ENCODE measurements around the gene TMEM8B. TPM values are rescaled to one million over a fixed set of nuclear protein-coding genes. Genes with fewer than 3 reads are reported as not detected.

TMEM8B gene
- 1 to 10 TPM; 5.9 to 6.0 TPM for total RNA-seq

GRCh38 chr9:35829084-35829763 is at the start of gene TMEM8B:
TSS of gene TMEM8B (plus strand) at chr9:35829228. CDS start at chr9:35829448, 220 bp downstream.
- no peaks in the 10 kb centered on the region for H3K36me3 Mint-ChIP-seq
- H3K27me3 Mint-ChIP-seq, result no peaks in the 10 kb centered on the region
- intact Hi-C loops (cut with micrococcal nuclease), result loop anchor here (1.0 to 2.0 kb wide), 3 partner anchors 16 to 225 kb away; partner anchors contain the start of genes CREB3 and TLN1
- peak within 1 kb of the TSS; percentile 91 for H3K4me3 Mint-ChIP-seq
- H3K4me1 Mint-ChIP-seq (ENCODE audit: low read depth), result peaks cover 23% of the 10 kb centered on the region
- POLR2A ChIA-PET, result interaction anchor here (1.0 kb wide), 1 partner anchor 15 kb away, joined by 7 read pairs; the partner anchor contains the start of gene HINT2
- no peaks in the 10 kb centered on the region for H3K9me3 Mint-ChIP-seq
- CTCF ChIA-PET, result interaction anchor here (0.8 to 2.6 kb wide), 5 partner anchors 15 to 74 kb away, joined by 3 to 11 read pairs (median 4); partner anchors contain the start of gene HINT2
- H3K27ac Mint-ChIP-seq, result peak within 1 kb of the TSS; percentile 60
- peak; percentile 96 for DNase-seq

GRCh38 chr9:35781066-35781465 is 48.0 kb upstream of the TMEM8B start:
- ChIA-PET CTCF (interaction anchor here (1.2 to 2.5 kb wide), 3 partner anchors 9 to 101 kb away, joined by 3 to 8 read pairs (median 7); no protein-coding TSS in a partner anchor), POLR2A (no interaction called here)
- H3K27ac Mint-ChIP-seq, result no peak overlapping the region
- H3K4me1 Mint-ChIP-seq (ENCODE audit: low read depth), result no peaks in the 10 kb centered on the region
- no peak overlapping the region for H3K4me3 Mint-ChIP-seq
- H3K36me3 Mint-ChIP-seq, result peaks cover 10% of the 10 kb centered on the region
- H3K27me3 Mint-ChIP-seq, result no peaks in the 10 kb centered on the region
- intact Hi-C loops (cut with micrococcal nuclease), result no loop called here
- no peaks in the 10 kb centered on the region for H3K9me3 Mint-ChIP-seq
- DNase-seq, result no peak

- ChIA-PET POLR2A (no interaction called here), CTCF (interaction anchor here (1.2 to 2.5 kb wide), 2 partner anchors 22 to 99 kb away, joined by 3 to 7 read pairs; no protein-coding TSS in a partner anchor)
- DNase-seq, result no peak
- Mint-ChIP-seq H3K36me3 (peaks cover 10% of the 10 kb centered on the region), H3K27ac (no peak overlapping the region), H3K27me3 (no peaks in the 10 kb centered on the region), H3K4me3 (no peak overlapping the region), H3K4me1 (ENCODE audit: low read depth) (no peaks in the 10 kb centered on the region), H3K9me3 (no peaks in the 10 kb centered on the region)
- intact Hi-C loops (cut with micrococcal nuclease), result no loop called here
These were observed 45.6 kb upstream of the TMEM8B start for GRCh38 chr9:35783418-35783817.

- no peaks in the 10 kb centered on the region for H3K27me3 Mint-ChIP-seq
- intact Hi-C loops (cut with micrococcal nuclease), result no loop called here
- no peak for DNase-seq
- POLR2A ChIA-PET, result no interaction called here
- H3K36me3 Mint-ChIP-seq, result no peaks in the 10 kb centered on the region
- H3K27ac Mint-ChIP-seq, result no peak overlapping the region
- CTCF ChIA-PET, result interaction anchor here (0.5 to 3.1 kb wide), 46 partner anchors 8 to 389 kb away, joined by 3 to 66 read pairs (median 5); partner anchors contain the start of genes FAM221B, HINT2, SPAG8 and TMEM8B
- H3K9me3 Mint-ChIP-seq, result no peaks in the 10 kb centered on the region
- H3K4me1 Mint-ChIP-seq (ENCODE audit: low read depth), result peaks cover 5% of the 10 kb centered on the region
- no peak overlapping the region for H3K4me3 Mint-ChIP-seq
These were observed 39.5 kb upstream of the TMEM8B start for GRCh38 chr9:35789541-35789940.

- Mint-ChIP-seq H3K27me3 (no peaks in the 10 kb centered on the region), H3K27ac (no peak overlapping the region), H3K36me3 (no peaks in the 10 kb centered on the region), H3K9me3 (no peaks in the 10 kb centered on the region), H3K4me3 (no peak overlapping the region), H3K4me1 (ENCODE audit: low read depth) (peaks cover 5% of the 10 kb centered on the region)
- no peak for DNase-seq
- POLR2A ChIA-PET, result no interaction called here
- intact Hi-C loops (cut with micrococcal nuclease), result loop anchor here (1.0 kb wide), 2 partner anchors 36 to 92 kb away; no protein-coding TSS in a partner anchor
- CTCF ChIA-PET, result interaction anchor here (0.6 to 3.1 kb wide), 47 partner anchors 8 to 389 kb away, joined by 3 to 66 read pairs (median 5); partner anchors contain the start of genes FAM221B, HINT2, SPAG8 and TMEM8B
These were observed 39.0 kb upstream of the TMEM8B start for GRCh38 chr9:35790025-35790384.

GRCh38 chr9:35790385-35791296 is 38.4 kb upstream of the TMEM8B start:
- no peaks in the 10 kb centered on the region for H3K27me3 Mint-ChIP-seq
- H3K9me3 Mint-ChIP-seq, result no peaks in the 10 kb centered on the region
- ChIA-PET CTCF (interaction anchor here (0.5 to 3.1 kb wide), 50 partner anchors 9 to 374 kb away, joined by 3 to 66 read pairs (median 4); partner anchors contain the start of genes FAM221B, HINT2, SPAG8 and TMEM8B), POLR2A (no interaction called here)
- intact Hi-C loops (cut with micrococcal nuclease), result loop anchor here (1.0 kb wide), 2 partner anchors 36 to 92 kb away; no protein-coding TSS in a partner anchor
- no peak overlapping the region for H3K4me3 Mint-ChIP-seq
- H3K4me1 Mint-ChIP-seq (ENCODE audit: low read depth), result peaks cover 5% of the 10 kb centered on the region
- DNase-seq, result peak; percentile 60
- H3K36me3 Mint-ChIP-seq, result no peaks in the 10 kb centered on the region
- H3K27ac Mint-ChIP-seq, result no peak overlapping the region

- POLR2A ChIA-PET, result no interaction called here
- no peaks in the 10 kb centered on the region for H3K9me3 Mint-ChIP-seq
- H3K27me3 Mint-ChIP-seq, result no peaks in the 10 kb centered on the region
- DNase-seq, result no peak
- H3K27ac Mint-ChIP-seq, result no peak within 1 kb of the TSS
- no peak within 1 kb of the TSS for H3K4me3 Mint-ChIP-seq
- peaks cover 5% of the 10 kb centered on the region for H3K4me1 Mint-ChIP-seq (ENCODE audit: low read depth)
- CTCF ChIA-PET, result interaction anchor here (2.4 kb wide), 1 partner anchor 90 kb away, joined by 15 read pairs; no protein-coding TSS in a partner anchor
- intact Hi-C loops (cut with micrococcal nuclease), result no loop called here
- no peaks in the 10 kb centered on the region for H3K36me3 Mint-ChIP-seq
These were observed 37.6 kb upstream of the TMEM8B start, which contains the start of gene NPR2 for GRCh38 chr9:35791297-35791921. TSS of gene NPR2 (plus strand) at chr9:35791591. CDS start at chr9:35792409, 818 bp downstream.

GRCh38 chr9:35792024-35792813 is 36.8 kb upstream of the TMEM8B start:
- H3K27ac Mint-ChIP-seq, result no peak overlapping the region
- ChIA-PET POLR2A (no interaction called here), CTCF (interaction anchor here (1.2 to 2.4 kb wide), 2 partner anchors 34 to 90 kb away, joined by 4 to 15 read pairs; no protein-coding TSS in a partner anchor)
- no peak overlapping the region for H3K4me3 Mint-ChIP-seq
- no peaks in the 10 kb centered on the region for H3K9me3 Mint-ChIP-seq
- H3K36me3 Mint-ChIP-seq, result no peaks in the 10 kb centered on the region
- DNase-seq, result no peak
- no peaks in the 10 kb centered on the region for H3K27me3 Mint-ChIP-seq
- intact Hi-C loops (cut with micrococcal nuclease), result no loop called here
- H3K4me1 Mint-ChIP-seq (ENCODE audit: low read depth), result peaks cover 9% of the 10 kb centered on the region

GRCh38 chr9:35792826-35793225 is 36.2 kb upstream of the TMEM8B start:
- no peaks in the 10 kb centered on the region for H3K27me3 Mint-ChIP-seq
- ChIA-PET CTCF (interaction anchor here (0.6 to 2.4 kb wide), 6 partner anchors 18 to 152 kb away, joined by 3 to 15 read pairs (median 3); partner anchors contain the start of gene SPAG8), POLR2A (no interaction called here)
- DNase-seq, result no peak
- no peak overlapping the region for H3K4me3 Mint-ChIP-seq
- H3K4me1 Mint-ChIP-seq (ENCODE audit: low read depth), result peaks cover 14% of the 10 kb centered on the region
- no peaks in the 10 kb centered on the region for H3K9me3 Mint-ChIP-seq
- intact Hi-C loops (cut with micrococcal nuclease), result no loop called here
- H3K27ac Mint-ChIP-seq, result no peak overlapping the region
- H3K36me3 Mint-ChIP-seq, result no peaks in the 10 kb centered on the region

- ChIA-PET CTCF (interaction anchor here (0.6 to 2.4 kb wide), 5 partner anchors 18 to 152 kb away, joined by 3 to 15 read pairs (median 3); partner anchors contain the start of gene SPAG8), POLR2A (no interaction called here)
- no peak for DNase-seq
- Mint-ChIP-seq H3K36me3 (no peaks in the 10 kb centered on the region), H3K4me3 (no peak overlapping the region), H3K27me3 (no peaks in the 10 kb centered on the region), H3K27ac (no peak overlapping the region), H3K4me1 (ENCODE audit: low read depth) (peaks cover 18% of the 10 kb centered on the region), H3K9me3 (no peaks in the 10 kb centered on the region)
- intact Hi-C loops (cut with micrococcal nuclease), result no loop called here
These were observed 35.6 kb upstream of the TMEM8B start for GRCh38 chr9:35793461-35793860.

GRCh38 chr9:35795695-35796094 is 33.3 kb upstream of the TMEM8B start:
- H3K4me1 Mint-ChIP-seq (ENCODE audit: low read depth), result peaks cover 26% of the 10 kb centered on the region
- CTCF ChIA-PET, result interaction anchor here (1.8 kb wide), 1 partner anchor 87 kb away, joined by 4 read pairs; no protein-coding TSS in a partner anchor
- H3K36me3 Mint-ChIP-seq, result peaks cover 3% of the 10 kb centered on the region
- intact Hi-C loops (cut with micrococcal nuclease), result no loop called here
- no peak for DNase-seq
- POLR2A ChIA-PET, result no interaction called here
- H3K27me3 Mint-ChIP-seq, result no peaks in the 10 kb centered on the region
- H3K4me3 Mint-ChIP-seq, result no peak overlapping the region
- H3K9me3 Mint-ChIP-seq, result no peaks in the 10 kb centered on the region
- H3K27ac Mint-ChIP-seq, result no peak overlapping the region

Data from activated CD4-positive, alpha-beta memory T cell treated with anti-CD3 and anti-CD28 coated beads for 36 hours (primary cell).